K562 (cell line): ENCODE measurements around the gene DSP. TPM values are rescaled to one million over a fixed set of nuclear protein-coding genes. Genes with fewer than 3 reads are reported as not detected.

Experiments
- ATAC-seq: fragments of 200-7000 bp; cut with Tn5 transposase; 3 replicates; pipeline ENCODE4 v1.9.1; 2020; ENCODE audit warnings: moderate library complexity
- BruUV-seq: library from RNA; stranded (reverse); fragments of 400-500 nt; replicated peaks from 2 replicates; lab custom pipeline; 2021; lab: Mats Ljungman, UMichigan
- CTCF ChIA-PET: fragments of 300-600 bp; formaldehyde crosslinking; extraction: SDS; loops from one replicate; lab custom pipeline; 2021; ENCODE audit warnings: low intra/inter-chr PET ratio; lab: Yijun Ruan, JAX
- POLR2A ChIA-PET: fragments of 300-600, 350-650 bp; sonication (Branson Sonifier 250); formaldehyde crosslinking; extraction: SDS; loops from one replicate; lab custom pipeline; 2021; ENCODE audit warnings: antibody characterized with exemption, inconsistent platforms; lab: Yijun Ruan, JAX
- DNase-seq, 4 experiments: peaks; one replicate each; pipeline versions ENCODE4 v3.0.0 to v3.0.0-alpha.2; 2011 to 2018; ENCODE audit warnings: low spot score in 3 of 4, mixed read lengths in 3 of 4; ENCODE audit errors: extremely low read depth in 1 of 4
- FAIRE-seq: peaks from 2 replicates; lab custom pipeline; 2011; peaks lifted over from hg19 to GRCh38; lab: Jason Lieb, UNC
- H2AFZ ChIP-seq: 2 replicates; pipeline ENCODE4 v1.6.0; 2011; ENCODE audit warnings: low read depth, low read length, control low read depth, inconsistent platforms
- H3K27ac ChIP-seq: fragments of 200-600 bp; 3 replicates; pipeline ENCODE4 v1.8.0; 2011; ENCODE audit warnings: low read depth, mild to moderate bottlenecking, control low read depth, inconsistent platforms, low read length, moderate library complexity, mixed read lengths; ENCODE audit errors: extremely low read depth
- H3K27me3 ChIP-seq, 2 experiments: fragments of 300-600 bp in 1 of 2; 2 replicates in 1 of 2; 3 replicates in 1 of 2; pipeline versions ENCODE4 v1.6.0 to v1.8.0; 2011; ENCODE audit warnings: inconsistent platforms in 2 of 2, low read length in 2 of 2, mild to moderate bottlenecking in 1 of 2, mixed read lengths in 1 of 2, moderate library complexity in 1 of 2; ENCODE audit not compliant: control insufficient read depth in 2 of 2, insufficient read depth in 2 of 2
- H3K36me3 ChIP-seq: fragments of 300-600 bp; 3 replicates; pipeline ENCODE4 v1.8.0; 2011; ENCODE audit warnings: mild to moderate bottlenecking, low read length, inconsistent platforms; ENCODE audit not compliant: control insufficient read depth, insufficient read depth
- H3K4me1 ChIP-seq, 2 experiments: fragments of 200-600 bp in 1 of 2; replicated peaks in 1 of 2; 2 replicates in 1 of 2; 3 replicates in 1 of 2; pipeline versions ENCODE4 v1.5.1 to v1.8.0; 2011; ENCODE audit warnings: inconsistent platforms in 2 of 2, low read length in 2 of 2, mild to moderate bottlenecking in 1 of 2, mixed read lengths in 1 of 2, moderate library complexity in 1 of 2; ENCODE audit not compliant: control insufficient read depth in 2 of 2, insufficient read depth in 2 of 2
- H3K4me2 ChIP-seq: 2 replicates; pipeline ENCODE4 v1.6.1; 2011; ENCODE audit warnings: low read length, control low read depth, inconsistent platforms, mixed read lengths; ENCODE audit not compliant: insufficient read depth
- H3K4me3 ChIP-seq: fragments of 200-600 bp; sonication (generic), shearing (Covaris generic); 2 replicates; pipeline ENCODE4 v1.5.1; 2016; ENCODE audit warnings: control low read depth, inconsistent platforms
- H3K79me2 ChIP-seq: fragments of 200-600 bp; 3 replicates; pipeline ENCODE4 v1.8.0; 2011; ENCODE audit warnings: low read length, inconsistent platforms; ENCODE audit not compliant: control insufficient read depth, insufficient read depth
- H3K9ac ChIP-seq, 2 experiments: 2 replicates each; pipeline versions ENCODE4 v1.6.0 to v1.6.1; 2011; ENCODE audit warnings: low read depth in 2 of 2, low read length in 2 of 2, control low read depth in 1 of 2, inconsistent platforms in 1 of 2, mild to moderate bottlenecking in 1 of 2, mixed read lengths in 1 of 2; ENCODE audit not compliant: insufficient read depth in 1 of 2
- H3K9me1 ChIP-seq: one replicate; pipeline ENCODE4 v1.6.0; 2011; ENCODE audit warnings: inconsistent platforms, mild to moderate bottlenecking, low read length, moderate library complexity; ENCODE audit not compliant: control insufficient read depth, insufficient read depth
- H3K9me3 ChIP-seq: replicated peaks from 2 replicates; pipeline ENCODE4 v1.5.1; 2011; ENCODE audit warnings: low read depth, low read length, inconsistent platforms; ENCODE audit not compliant: control insufficient read depth, insufficient read depth
- H4K20me1 ChIP-seq: replicated peaks from 2 replicates; pipeline ENCODE4 v1.6.1; 2011; ENCODE audit warnings: low read length, inconsistent platforms, mixed read lengths; ENCODE audit not compliant: control insufficient read depth, insufficient read depth
- BCL6 ChIP-seq: fragments of 250-450 bp; sonication (Bioruptor Pico); IDR thresholded peaks from 2 replicates; pipeline ENCODE4 v1.4.0; 2020
- ELK3 ChIP-seq: fragments of 450-650 bp; formaldehyde crosslinking; IDR thresholded peaks from 2 replicates; pipeline ENCODE4 v1.4.0; 2020; ENCODE audit warnings: mild to moderate bottlenecking
- ETS1 ChIP-seq: conservative IDR thresholded peaks from 2 replicates; pipeline ENCODE4 v1.6.1; 2011; ENCODE audit warnings: low read depth, mild to moderate bottlenecking, low read length; ENCODE audit not compliant: control insufficient read depth
- ILF3 ChIP-seq: fragments of 450-650 bp; IDR thresholded peaks from 2 replicates; pipeline ENCODE4 v1.6.1; 2018; ENCODE audit warnings: antibody characterized with exemption, mild to moderate bottlenecking, moderate library complexity, borderline replicate concordance
- MEIS2 ChIP-seq: fragments of 450-650 bp; IDR thresholded peaks from 2 replicates; pipeline ENCODE4 v1.6.1; 2014; ENCODE audit warnings: mild to moderate bottlenecking; ENCODE audit not compliant: partially characterized antibody
- MYC ChIP-seq, 2 experiments: fragments of 250-450 bp in 1 of 2; sonication (Bioruptor Pico) in 1 of 2; IDR thresholded peaks; 2 replicates each; pipeline versions ENCODE4 v1.5.1 to v1.6.1; 2012 to 2021; ENCODE audit warnings: low read depth in 2 of 2, borderline replicate concordance in 1 of 2, improper control_type of control experiment in 1 of 2, low read length in 1 of 2, mild to moderate bottlenecking in 1 of 2, moderate library complexity in 1 of 2
- NCOA4 ChIP-seq: fragments of 450-650 bp; IDR thresholded peaks from 2 replicates; pipeline ENCODE4 v1.6.1; 2018; ENCODE audit warnings: mild to moderate bottlenecking; ENCODE audit not compliant: partially characterized antibody
- PHTF2 ChIP-seq: fragments of 250-450 bp; sonication (Bioruptor Pico); IDR thresholded peaks from 2 replicates; pipeline ENCODE4 v1.5.0; 2021; ENCODE audit warnings: mild to moderate bottlenecking
- RFX1 ChIP-seq: fragments of 450-650 bp; IDR thresholded peaks from 2 replicates; pipeline ENCODE4 v1.6.1; 2016; ENCODE audit warnings: mild to moderate bottlenecking, moderate library complexity
- SIRT6 ChIP-seq: IDR thresholded peaks from one replicate; pipeline ENCODE4 v1.6.1; 2012; ENCODE audit warnings: low read depth, mild to moderate bottlenecking, control low read depth, inconsistent platforms, low read length, moderate library complexity
- SMARCA4 ChIP-seq: fragments of 450-650 bp; IDR thresholded peaks from 2 replicates; pipeline ENCODE4 v1.6.1; 2016
- SUPT5H ChIP-seq: fragments of 450-650 bp; IDR thresholded peaks from 2 replicates; pipeline ENCODE4 v1.6.1; 2016
- YBX1 ChIP-seq: fragments of 450-650 bp; IDR thresholded peaks from 2 replicates; pipeline ENCODE4 v1.7.1; 2016; ENCODE audit warnings: mild to moderate bottlenecking
- ZBTB2 ChIP-seq: fragments of 450-650 bp; IDR thresholded peaks from 2 replicates; pipeline ENCODE4 v1.6.1; 2016; ENCODE audit warnings: antibody characterized with exemption
- ZBTB7A ChIP-seq: IDR thresholded peaks from 2 replicates; pipeline ENCODE4 v1.6.1; 2011; ENCODE audit warnings: low read depth, mild to moderate bottlenecking, low read length, moderate library complexity, borderline replicate concordance; ENCODE audit not compliant: control insufficient read depth
- ZNF76 ChIP-seq: fragments of 250-450 bp; sonication (Bioruptor Pico); IDR thresholded peaks from 2 replicates; pipeline ENCODE4 v1.4.0; 2020; ENCODE audit warnings: mild to moderate bottlenecking, moderate library complexity, borderline replicate concordance
- ZNF79 ChIP-seq: fragments of 250-450 bp; sonication (Bioruptor Pico); IDR thresholded peaks from 2 replicates; pipeline ENCODE4 v1.4.0; 2020; ENCODE audit warnings: low read depth, mild to moderate bottlenecking, moderate library complexity
- WGBS: fragments of 100-300 bp; shearing (Covaris generic); methylation state at CpG from one replicate; pipeline ENCODE4 v1.1.6; 2016; ENCODE audit warnings: low coverage, mixed read lengths; ENCODE audit not compliant: insufficient coverage; ENCODE audit errors: missing lambda C conversion rate; 5-methylcytosine and 5-hydroxymethylcytosine counted together
- in situ Hi-C: fragments of 300-500 bp; cut with MboI; formaldehyde crosslinking; loops from 4 replicates; pipeline ENCODE4 v1.15.0; 2018; ENCODE audit warnings: inconsistent platforms, mixed read lengths
- intact Hi-C: fragments of 100-400 bp; cut with micrococcal nuclease; formaldehyde crosslinking; loops from 2 replicates; pipeline ENCODE4 v1.14.2; 2022
- polyA plus RNA-seq, 8 experiments: library from polyadenylated mRNA; depleted of rRNA in 4 of 8; stranded (reverse) in 5 of 8; unstranded in 3 of 8; fragments of >200 nt; fragmentation: Nextera tagmentation in 2 of 8; fragmentation: Illumina TruSeq in 1 of 8; extraction: Ambion mirVana in 2 of 8; extraction: Trizol in 1 of 8; gene quantifications; 2 replicates each; pipeline versions ENCODE4 v1.2.1 to v1.2.3, GENCODE V29; 2011 to 2014; ENCODE audit warnings: inconsistent platforms in 1 of 8, missing spikeins in 1 of 8
- total RNA-seq, 7 experiments: library from RNA; depleted of rRNA in 6 of 7; stranded (reverse); fragments of >200 nt in 6 of 7; fragmentation: Illumina TruSeq in 2 of 7; extraction: Trizol in 2 of 7; gene quantifications; 2 replicates each; pipeline versions ENCODE4 v1.2.1 to v1.2.3, GENCODE V29; 2011 to 2021; ENCODE audit warnings: low replicate concordance in 1 of 7

The DSP gene
- total and polyA plus RNA-seq, 9 of the 15 experiments (the other 6 are each of a cell fraction or from before 2014, with no cell fraction given), result under 0.01 to 0.24 (median 0.03) TPM; not detected in 2

GRCh38 chr6:7568021-7568420 lies 26.6 kb downstream of the DSP start:
- H3K36me3 ChIP-seq, result no peaks in the 10 kb centered on the region
- no peaks in the 10 kb centered on the region for H3K4me1 ChIP-seq
- no TSS peak for BruUV-seq
- CTCF ChIA-PET, result no interaction called here
- POLR2A ChIA-PET, result interaction anchor here (0.6 to 1.3 kb wide), 2 partner anchors 12 to 1916 kb away, joined by 3 to 8 read pairs; no protein-coding TSS in a partner anchor
- 5% methylated on average over 3 of the region's 3 CpGs for WGBS
- H3K9me3 ChIP-seq, result no peaks in the 10 kb centered on the region
- DNase-seq (no peak), FAIRE-seq (no peak), ATAC-seq (no peak)
- H4K20me1 ChIP-seq, result no peaks in the 10 kb centered on the region
- H3K27ac ChIP-seq, result no peak overlapping the region
- H3K9me1 ChIP-seq, result no peaks in the 10 kb centered on the region
- peaks cover 69 to 78% of the 10 kb centered on the region in 2 experiments for H3K27me3 ChIP-seq
- H3K9ac ChIP-seq, result no peak overlapping the region
- intact Hi-C loops (no loop called here), in situ Hi-C loops (no loop called here)
- H3K4me3 ChIP-seq, result no peak overlapping the region
- no peak overlapping the region for H2AFZ ChIP-seq
- H3K4me2 ChIP-seq, result no peak overlapping the region
- H3K79me2 ChIP-seq, result no peaks in the 10 kb centered on the region
- TF ChIP-seq ETS1, result no peak
- no peak for TF ChIP-seq ZBTB2
- TF ChIP-seq RFX1, result no peak
- no peak for TF ChIP-seq BCL6 (CRISPR knock-in tag)
- no peak for TF ChIP-seq PHTF2
- no peak for TF ChIP-seq SUPT5H
- no peak for TF ChIP-seq ZNF79 (CRISPR knock-in tag)
- no peak for TF ChIP-seq MYC (IDR thresholded peaks at IDR 0.05; ENCODE audit: low read depth, low read length)
- TF ChIP-seq MYC (CRISPR knock-in tag; IDR thresholded peaks at IDR 0.05; ENCODE audit: borderline replicate concordance, low read depth), result no peak
- TF ChIP-seq YBX1, result no peak
- no peak for TF ChIP-seq MEIS2
- no peak for TF ChIP-seq ZBTB7A
- no peak for TF ChIP-seq ILF3
- no peak for TF ChIP-seq SIRT6
- no peak for TF ChIP-seq SMARCA4
- no peak for TF ChIP-seq ZNF76 (CRISPR knock-in tag)
- no peak for TF ChIP-seq ELK3 (CRISPR knock-in tag)
- TF ChIP-seq NCOA4, result no peak
